GM12875 (cell line): ENCODE measurements around the gene NKX2-4.

Experiments used
- H3K4me3 ChIP-seq: one replicate; pipeline ENCODE4 v1.5.1; 2011; ENCODE audit warnings: low read depth, low read length, control low read depth
- TF ChIP-seq, protein P1 (sequence below): IDR thresholded peaks from 2 replicates; pipeline ENCODE4 v1.5.1; 2011; ENCODE audit warnings: low read depth, mild to moderate bottlenecking, control low read depth, inconsistent platforms, low read length, moderate library complexity, borderline replicate concordance; ENCODE audit not compliant: insufficient read depth

Gene NKX2-4

DNA sequence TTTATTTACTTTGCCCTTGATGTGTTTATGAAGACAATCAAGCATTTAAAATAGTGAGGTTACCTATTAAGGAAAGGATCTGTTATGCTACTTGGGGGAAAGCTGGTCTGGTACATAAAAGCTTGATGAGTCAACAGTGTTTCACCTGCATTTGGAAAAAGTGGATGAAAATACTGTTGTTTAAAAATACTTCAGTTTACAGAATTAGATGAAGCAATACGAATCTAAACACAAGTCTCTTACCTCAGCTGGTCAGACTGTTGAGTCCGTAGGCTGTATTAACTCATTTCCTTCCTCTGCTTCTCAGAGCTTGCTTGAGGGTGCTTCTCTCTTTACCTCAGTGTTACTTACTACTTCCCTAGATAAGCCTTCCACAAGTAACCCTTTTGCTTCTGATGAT, 36.1 kb downstream of the NKX2-4 start:
- TF ChIP-seq, protein P1, sequence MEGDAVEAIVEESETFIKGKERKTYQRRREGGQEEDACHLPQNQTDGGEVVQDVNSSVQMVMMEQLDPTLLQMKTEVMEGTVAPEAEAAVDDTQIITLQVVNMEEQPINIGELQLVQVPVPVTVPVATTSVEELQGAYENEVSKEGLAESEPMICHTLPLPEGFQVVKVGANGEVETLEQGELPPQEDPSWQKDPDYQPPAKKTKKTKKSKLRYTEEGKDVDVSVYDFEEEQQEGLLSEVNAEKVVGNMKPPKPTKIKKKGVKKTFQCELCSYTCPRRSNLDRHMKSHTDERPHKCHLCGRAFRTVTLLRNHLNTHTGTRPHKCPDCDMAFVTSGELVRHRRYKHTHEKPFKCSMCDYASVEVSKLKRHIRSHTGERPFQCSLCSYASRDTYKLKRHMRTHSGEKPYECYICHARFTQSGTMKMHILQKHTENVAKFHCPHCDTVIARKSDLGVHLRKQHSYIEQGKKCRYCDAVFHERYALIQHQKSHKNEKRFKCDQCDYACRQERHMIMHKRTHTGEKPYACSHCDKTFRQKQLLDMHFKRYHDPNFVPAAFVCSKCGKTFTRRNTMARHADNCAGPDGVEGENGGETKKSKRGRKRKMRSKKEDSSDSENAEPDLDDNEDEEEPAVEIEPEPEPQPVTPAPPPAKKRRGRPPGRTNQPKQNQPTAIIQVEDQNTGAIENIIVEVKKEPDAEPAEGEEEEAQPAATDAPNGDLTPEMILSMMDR: no peak
- H3K4me3 ChIP-seq: no peak overlapping the region

DNA sequence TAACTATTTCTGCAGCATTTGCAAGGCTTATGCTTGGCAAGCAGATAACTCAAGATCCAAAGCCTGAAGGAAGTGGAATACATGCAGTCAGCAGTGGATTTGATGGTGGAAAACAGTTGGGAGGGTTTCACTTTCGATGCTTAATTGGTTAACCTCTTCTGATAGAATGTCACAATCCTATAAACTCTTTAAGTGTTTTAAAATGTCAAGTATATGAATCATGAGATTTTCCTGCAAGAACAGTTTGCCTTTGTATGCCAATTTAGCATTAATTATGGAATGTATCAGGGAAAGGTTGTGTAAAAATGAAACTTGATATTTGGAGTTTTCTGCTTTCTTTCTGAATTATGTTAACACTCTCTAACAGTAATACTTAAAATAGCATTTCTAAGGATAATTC, 36.6 kb downstream of the NKX2-4 start:
- no peak overlapping the region for H3K4me3 ChIP-seq
- TF ChIP-seq, protein P1: no peak

DNA sequence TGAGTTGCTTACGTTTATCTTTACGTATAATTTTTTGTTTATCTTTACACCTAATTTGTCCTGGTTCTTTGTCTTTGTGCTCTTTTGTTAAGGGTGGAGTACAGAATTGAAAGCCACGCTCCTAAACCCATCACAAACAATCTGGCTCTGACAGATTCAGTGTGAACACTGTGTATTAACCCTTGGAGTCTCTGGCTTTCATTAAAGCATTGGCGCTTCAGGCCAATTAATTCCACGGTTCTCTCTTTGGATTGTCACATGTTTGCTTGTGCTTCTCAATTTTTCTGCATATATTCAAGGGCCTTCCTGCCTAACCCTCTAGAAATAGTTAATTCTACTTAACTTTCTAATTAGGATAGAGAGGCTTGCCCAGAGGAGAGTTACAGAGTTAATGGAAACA, 38.6 kb downstream of the NKX2-4 start:
- TF ChIP-seq, protein P1: no peak
- no peak overlapping the region for H3K4me3 ChIP-seq

DNA sequence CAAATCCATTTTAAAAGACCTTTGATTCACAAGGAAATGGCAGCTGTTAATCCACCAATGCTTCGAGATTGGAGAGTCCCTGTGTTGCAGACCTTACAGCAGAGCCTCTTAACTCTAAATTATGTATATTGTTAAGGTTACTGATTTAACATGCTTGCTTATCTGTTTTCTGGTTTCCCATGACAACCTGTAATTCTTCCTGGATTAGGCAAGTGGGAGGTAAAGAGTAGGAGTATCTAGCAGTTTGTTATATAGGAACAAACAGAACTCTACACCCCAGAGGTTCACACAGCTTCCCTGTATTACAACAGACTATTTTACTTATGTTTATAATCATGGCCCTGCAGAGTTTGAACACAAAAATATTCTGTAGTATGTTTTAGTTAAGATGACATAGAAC, 39.5 kb downstream of the NKX2-4 start:
- TF ChIP-seq, protein P1: no peak
- no peak overlapping the region for H3K4me3 ChIP-seq

GRCh38 chr20:21356386-21356785, 40.9 kb downstream of the NKX2-4 start:
- H3K4me3 ChIP-seq: no peak overlapping the region
- TF ChIP-seq, protein P1: no peak

DNA sequence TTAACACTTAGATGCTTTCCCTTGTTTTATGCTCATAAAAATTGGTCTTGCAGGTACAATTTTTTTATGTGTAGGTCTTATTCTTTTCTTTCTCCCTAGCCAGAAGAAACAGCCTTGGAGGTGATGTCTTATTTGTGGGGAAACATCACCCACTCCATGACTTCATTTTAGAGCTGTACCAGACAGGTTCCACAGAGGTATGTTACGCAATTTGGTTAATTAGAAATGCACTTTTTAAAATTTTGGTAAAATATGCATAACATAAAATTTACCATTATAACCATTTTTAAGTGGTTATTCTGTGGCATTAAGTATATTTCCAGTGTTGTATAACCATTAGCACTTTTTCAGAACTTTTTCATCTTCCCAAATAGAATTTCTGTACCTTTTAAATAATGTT, 41.3 kb downstream of the NKX2-4 start:
- H3K4me3 ChIP-seq: no peak overlapping the region
- TF ChIP-seq, protein P1: no peak

DNA sequence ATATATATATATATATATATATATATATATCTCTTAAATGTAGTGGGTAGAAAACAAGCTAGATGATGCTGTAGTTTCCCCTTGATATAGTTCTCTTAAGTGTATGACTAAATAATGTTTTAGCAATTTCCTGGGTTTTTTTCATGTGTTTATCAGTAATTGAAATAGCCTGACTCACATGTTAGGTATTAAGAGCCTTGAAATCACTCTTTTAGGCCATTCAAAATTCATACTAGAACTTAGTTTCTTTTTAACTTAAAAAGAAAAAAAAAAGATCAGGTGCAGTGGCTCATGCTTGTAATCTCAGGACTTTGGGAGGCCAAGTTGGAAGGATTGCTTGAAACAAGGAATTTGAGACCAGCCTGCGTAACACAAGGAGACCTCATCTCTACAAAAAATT, 44.1 kb downstream of the NKX2-4 start:
- TF ChIP-seq, protein P1: no peak
- H3K4me3 ChIP-seq: no peak overlapping the region
